ENCODE data around the gene PDIK1L.

Gene PDIK1L

GRCh38 chr1:26070963-26071342 is 40.7 kb upstream of the PDIK1L start:
- TF ChIP-seq CTCF (conservative IDR thresholded peaks at IDR 0.05), result no peak
- H3K27ac ChIP-seq, result no peak overlapping the region

- H3K27ac ChIP-seq, result peak overlapping the region; percentile 64
- no peak for TF ChIP-seq CTCF (conservative IDR thresholded peaks at IDR 0.05)
These were observed 39.3 kb upstream of the PDIK1L start for GRCh38 chr1:26072305-26072704.

GRCh38 chr1:26075421-26076144 is 36.0 kb upstream of the PDIK1L start:
- no peak for TF ChIP-seq CTCF (conservative IDR thresholded peaks at IDR 0.05)
- no peak overlapping the region for H3K27ac ChIP-seq

- H3K27ac ChIP-seq, result peak overlapping the region; percentile 83; the same call in 1 of the 2 replicates
- no peak for TF ChIP-seq CTCF (conservative IDR thresholded peaks at IDR 0.05)
These were observed 34.1 kb upstream of the PDIK1L start for GRCh38 chr1:26077524-26077923.

GRCh38 chr1:26078286-26079177 is 33.1 kb upstream of the PDIK1L start:
- peak overlapping the region; percentile 83 for H3K27ac ChIP-seq
- no peak for TF ChIP-seq CTCF (conservative IDR thresholded peaks at IDR 0.05)

- TF ChIP-seq CTCF (conservative IDR thresholded peaks at IDR 0.05), result no peak
- H3K27ac ChIP-seq, result peak overlapping the region; percentile 83
These were observed 32.5 kb upstream of the PDIK1L start for GRCh38 chr1:26079178-26079563.

GRCh38 chr1:26079960-26080814 is 31.4 kb upstream of the PDIK1L start:
- H3K27ac ChIP-seq, result peak overlapping the region; percentile 83

More at GRCh38 chr1:26079960-26080814, 31.4 kb upstream of the PDIK1L start:
- TF ChIP-seq CTCF (conservative IDR thresholded peaks at IDR 0.05), result no peak
